Naive B cell (primary cell): ENCODE measurements around the gene SAP30BP. TPM values are rescaled to one million over a fixed set of nuclear protein-coding genes. Genes with fewer than 3 reads are reported as not detected.
A peak's percentile ranks its signal among the peaks of the same experiment; 100 is the strongest.

ENCODE experiments used
- ATAC-seq, 2 donors: fragments of 150-1000 bp; cut with Tn5 transposase; 2 replicates each; pipeline ENCODE4 v1.10.0; 2021; ENCODE audit warnings: low read depth in 2 of 2, mild to moderate bottlenecking in 2 of 2, moderate library complexity in 2 of 2
- DNase-seq: peaks from one replicate; pipeline ENCODE4 v3.0.0; 2022
- H3K27ac Mint-ChIP-seq, 6 donors: one replicate each; pipeline ENCODE4 v1.8.0; 2020 to 2022; ENCODE audit warnings: mild to moderate bottlenecking in 6 of 6, mixed read lengths in 6 of 6, moderate library complexity in 5 of 6, inconsistent platforms in 2 of 6
- H3K27me3 Mint-ChIP-seq, 3 donors: one replicate each; pipeline ENCODE4 v1.8.0; 2021 to 2022; ENCODE audit warnings: mixed read lengths in 3 of 3, mild to moderate bottlenecking in 1 of 3
- H3K36me3 Mint-ChIP-seq, 2 donors: one replicate each; pipeline ENCODE4 v1.8.0; 2020 to 2022; ENCODE audit warnings: mixed read lengths in 2 of 2, inconsistent platforms in 1 of 2, mild to moderate bottlenecking in 1 of 2
- H3K4me1 Mint-ChIP-seq, 3 donors: one replicate each; pipeline ENCODE4 v1.8.0; 2020 to 2022; ENCODE audit warnings: mixed read lengths in 3 of 3, inconsistent platforms in 1 of 3, mild to moderate bottlenecking in 1 of 3, moderate library complexity in 1 of 3
- H3K4me3 Mint-ChIP-seq, 8 donors: one replicate each; pipeline ENCODE4 v1.8.0; 2020 to 2022; ENCODE audit warnings: mild to moderate bottlenecking in 8 of 8, mixed read lengths in 8 of 8, moderate library complexity in 8 of 8, inconsistent platforms in 2 of 8
- H3K9me3 Mint-ChIP-seq, 7 donors: one replicate each; pipeline ENCODE4 v1.8.0; 2020 to 2022; ENCODE audit warnings: mixed read lengths in 7 of 7, mild to moderate bottlenecking in 5 of 7, inconsistent platforms in 2 of 7, moderate library complexity in 1 of 7
- polyA plus RNA-seq, 6 donors: library from polyadenylated mRNA; unstranded; fragments of 300-500 nt; fragmentation: Illumina TruSeq; gene quantifications; one replicate each; pipeline ENCODE4 v1.2.3, GENCODE V29; 2021; ENCODE audit warnings: low read depth in 6 of 6

SAP30BP gene
- polyA plus RNA-seq, 6 donors from 2014 or later: 72.3 to 105 (median 95.6) TPM

GRCh38 chr17:75627094-75627493 lies 40.0 kb upstream of the SAP30BP start:
- ATAC-seq: no peak
- Mint-ChIP-seq H3K27ac (peak overlapping the region in 2 of 6 donors; percentile 44 to 56), H3K4me1 (peaks cover 0 to 11% (median 2%) of the 10 kb centered on the region in 3 donors), H3K9me3 (no peaks in the 10 kb centered on the region), H3K36me3 (peaks cover 0 to 9% of the 10 kb centered on the region in 2 donors), H3K27me3 (no peaks in the 10 kb centered on the region), H3K4me3 (no peak overlapping the region)
- DNase-seq: no peak

- Mint-ChIP-seq H3K4me3 (no peak overlapping the region), H3K36me3 (no peaks in the 10 kb centered on the region), H3K27me3 (no peaks in the 10 kb centered on the region), H3K4me1 (peaks cover 4 to 11% (median 9%) of the 10 kb centered on the region in 3 donors), H3K9me3 (no peaks in the 10 kb centered on the region), H3K27ac (peak overlapping the region in 2 of 6 donors; percentile 13 to 32)
- ATAC-seq: no peak
- DNase-seq: no peak
Observed at GRCh38 chr17:75628425-75628824, 38.7 kb upstream of the SAP30BP start.

- peaks cover 8 to 17% (median 14%) of the 10 kb centered on the region in 3 donors for H3K4me1 Mint-ChIP-seq
- no peaks in the 10 kb centered on the region for H3K9me3 Mint-ChIP-seq
- no peaks in the 10 kb centered on the region for H3K27me3 Mint-ChIP-seq
- H3K36me3 Mint-ChIP-seq: no peaks in the 10 kb centered on the region
- peak overlapping the region in 1 of 6 donors; percentile 47 for H3K27ac Mint-ChIP-seq
- no peak for DNase-seq
- no peak overlapping the region for H3K4me3 Mint-ChIP-seq
- ATAC-seq: no peak
Observed at GRCh38 chr17:75629157-75629556, 38.0 kb upstream of the SAP30BP start.

GRCh38 chr17:75630071-75630917 lies 36.8 kb upstream of the SAP30BP start:
- Mint-ChIP-seq H3K27me3 (no peaks in the 10 kb centered on the region), H3K4me1 (peaks cover 8 to 20% (median 18%) of the 10 kb centered on the region in 3 donors), H3K36me3 (no peaks in the 10 kb centered on the region), H3K27ac (peak overlapping the region in 3 of 6 donors; percentile 34 to 63 (median 37)), H3K9me3 (no peaks in the 10 kb centered on the region), H3K4me3 (no peak overlapping the region)
- DNase-seq (no peak), ATAC-seq (no peak)

- Mint-ChIP-seq H3K27ac (no peak overlapping the region), H3K9me3 (no peaks in the 10 kb centered on the region), H3K4me3 (no peak overlapping the region), H3K36me3 (no peaks in the 10 kb centered on the region), H3K4me1 (peaks cover 5 to 20% (median 18%) of the 10 kb centered on the region in 3 donors), H3K27me3 (no peaks in the 10 kb centered on the region)
- ATAC-seq: no peak
- DNase-seq: no peak
Observed at GRCh38 chr17:75631353-75631752, 35.8 kb upstream of the SAP30BP start.

GRCh38 chr17:75632428-75632827 lies 34.7 kb upstream of the SAP30BP start:
- H3K27ac Mint-ChIP-seq: no peak overlapping the region
- no peak for DNase-seq
- H3K4me3 Mint-ChIP-seq: no peak overlapping the region
- H3K36me3 Mint-ChIP-seq: no peaks in the 10 kb centered on the region
- ATAC-seq: no peak
- H3K27me3 Mint-ChIP-seq: no peaks in the 10 kb centered on the region
- no peaks in the 10 kb centered on the region for H3K9me3 Mint-ChIP-seq
- H3K4me1 Mint-ChIP-seq: peaks cover 5 to 20% (median 18%) of the 10 kb centered on the region in 3 donors

- Mint-ChIP-seq H3K9me3 (no peaks in the 10 kb centered on the region), H3K27ac (peak within 1 kb of the TSS in 3 of 6 donors; percentile 11 to 92 (median 65)), H3K27me3 (no peaks in the 10 kb centered on the region), H3K36me3 (no peaks in the 10 kb centered on the region), H3K4me3 (peak within 1 kb of the TSS in 3 of 8 donors; percentile 39 to 67 (median 58)), H3K4me1 (peaks cover 5 to 20% (median 18%) of the 10 kb centered on the region in 3 donors)
- peak; percentile 88 for ATAC-seq
- DNase-seq: peak; percentile 75
Observed at GRCh38 chr17:75632863-75633485, 34.2 kb upstream of the SAP30BP start, which contains the start of gene SMIM5. TSS of gene SMIM5 (plus strand) at chr17:75633434. CDS start at chr17:75640202, 6,768 bp downstream.

GRCh38 chr17:75633486-75634375 lies 33.4 kb upstream of the SAP30BP start:
- Mint-ChIP-seq H3K9me3 (no peaks in the 10 kb centered on the region), H3K36me3 (no peaks in the 10 kb centered on the region), H3K27ac (peak overlapping the region in 2 of 6 donors; percentile 65 to 92), H3K4me1 (peaks cover 5 to 20% (median 18%) of the 10 kb centered on the region in 3 donors), H3K4me3 (peak overlapping the region in 3 of 8 donors; percentile 39 to 58 (median 44)), H3K27me3 (no peaks in the 10 kb centered on the region)
- DNase-seq: peak; percentile 40
- ATAC-seq: peak; percentile 33 to 57

GRCh38 chr17:75634376-75634740 lies 32.8 kb upstream of the SAP30BP start:
- no peak for ATAC-seq
- H3K27ac Mint-ChIP-seq: peak overlapping the region in 1 of 6 donors; percentile 11
- no peaks in the 10 kb centered on the region for H3K27me3 Mint-ChIP-seq
- H3K9me3 Mint-ChIP-seq: no peaks in the 10 kb centered on the region
- H3K4me1 Mint-ChIP-seq: peaks cover 5 to 20% (median 18%) of the 10 kb centered on the region in 3 donors
- H3K36me3 Mint-ChIP-seq: no peaks in the 10 kb centered on the region
- H3K4me3 Mint-ChIP-seq: no peak overlapping the region
- no peak for DNase-seq

- H3K9me3 Mint-ChIP-seq: no peaks in the 10 kb centered on the region
- H3K4me1 Mint-ChIP-seq: peaks cover 5 to 20% (median 18%) of the 10 kb centered on the region in 3 donors
- H3K36me3 Mint-ChIP-seq: no peaks in the 10 kb centered on the region
- no peak overlapping the region for H3K4me3 Mint-ChIP-seq
- H3K27me3 Mint-ChIP-seq: no peaks in the 10 kb centered on the region
- no peak for ATAC-seq
- DNase-seq: no peak
- peak overlapping the region in 1 of 6 donors; percentile 36 for H3K27ac Mint-ChIP-seq
Observed at GRCh38 chr17:75634754-75635609, 32.2 kb upstream of the SAP30BP start.

GRCh38 chr17:75635610-75636202 lies 31.4 kb upstream of the SAP30BP start:
- no peak overlapping the region for H3K4me3 Mint-ChIP-seq
- H3K9me3 Mint-ChIP-seq: no peaks in the 10 kb centered on the region
- no peaks in the 10 kb centered on the region for H3K27me3 Mint-ChIP-seq
- no peaks in the 10 kb centered on the region for H3K36me3 Mint-ChIP-seq
- peaks cover 5 to 20% (median 18%) of the 10 kb centered on the region in 3 donors for H3K4me1 Mint-ChIP-seq
- no peak for DNase-seq
- H3K27ac Mint-ChIP-seq: no peak overlapping the region
- ATAC-seq: no peak
